ENCODE results near the gene FAM13A. TPM values are rescaled to one million over a fixed set of nuclear protein-coding genes. Genes with fewer than 3 reads are reported as not detected.
A peak's percentile ranks its signal among the peaks of the same experiment; 100 is the strongest.
"Not testable (repeated sequence)": the region's sequence is repeated elsewhere in the genome, so short reads cannot be mapped to it uniquely, and the experiment has no call there.

FAM13A gene
- total and polyA plus RNA-seq, 4 donors = 31.0 to 41.4 (median 35.8) TPM

DNA sequence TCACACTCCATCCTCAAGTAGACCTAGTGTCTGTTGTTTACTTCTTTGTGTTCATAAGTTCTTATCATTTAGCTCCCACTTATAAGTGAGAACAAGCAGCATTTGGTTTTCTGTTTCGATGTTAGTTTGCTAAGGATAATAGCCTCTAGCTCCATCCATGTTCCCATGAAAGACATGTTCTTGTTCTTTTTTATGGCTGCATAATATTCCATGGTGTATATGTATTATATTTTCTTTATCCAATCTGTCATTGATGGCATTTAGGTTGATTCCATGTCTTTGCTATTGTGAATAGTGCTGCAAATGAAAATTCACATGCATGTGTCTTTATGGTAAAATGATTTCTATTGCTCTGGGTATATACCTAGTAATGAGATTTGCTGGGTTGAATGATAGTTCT lies 51.9 kb downstream of the FAM13A start:
- not testable (repeated sequence) for DNase-seq (ENCODE audit: low read depth in 4 of 6, low spot score in 6 of 6); H3K9me3 ChIP-seq (ENCODE audit: control insufficient read depth, insufficient read depth, low read length); H3K4me3 ChIP-seq (ENCODE audit: low read depth, low read length); H3K4me1 ChIP-seq (ENCODE audit: control insufficient read depth, insufficient read depth, low read length); H3K27me3 ChIP-seq (ENCODE audit: control insufficient read depth, insufficient read depth, low read length); H3K27ac ChIP-seq (ENCODE audit: low read depth, low read length); H3K36me3 ChIP-seq (ENCODE audit: control insufficient read depth, insufficient read depth, low read length)
- no CpG with 5 or more reads among the region's 1 CpG for WGBS (ENCODE audit: insufficient coverage)

DNA sequence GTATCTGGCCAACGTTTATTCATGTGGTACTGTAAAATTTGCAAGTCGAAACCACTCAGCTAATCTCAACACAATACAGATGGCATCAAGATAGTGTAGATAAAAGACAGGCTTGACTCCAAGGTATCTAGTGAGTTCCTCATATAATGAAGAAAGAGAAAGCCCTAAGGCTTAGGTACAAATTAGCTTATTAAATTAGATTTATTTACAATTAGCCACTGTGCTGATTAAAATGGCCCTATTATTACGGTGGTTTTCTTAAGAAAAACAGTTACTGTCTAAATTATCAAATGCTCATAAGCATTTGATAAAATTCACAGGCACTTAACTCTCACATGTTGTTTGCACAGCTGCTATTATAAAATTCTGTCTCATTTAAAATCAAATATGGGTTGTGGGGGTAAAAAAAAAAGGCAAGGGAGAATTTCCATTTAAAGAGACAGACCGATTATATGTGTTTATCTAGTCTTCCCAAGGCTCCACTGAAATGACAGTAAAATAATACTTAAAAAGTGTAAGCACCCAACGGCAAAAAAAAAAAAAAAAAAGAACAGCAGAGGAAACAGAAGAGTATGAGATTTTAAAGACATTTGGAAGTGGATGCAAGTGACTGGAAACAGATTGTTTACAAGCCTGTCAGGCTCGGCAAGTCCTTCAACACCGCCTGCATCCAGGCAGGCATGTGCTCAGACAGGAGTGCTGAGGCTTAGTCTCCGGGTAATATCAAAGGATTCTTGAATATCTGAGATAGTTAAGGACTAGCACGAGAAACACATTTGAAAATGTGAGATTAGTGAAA lies 55.1 kb downstream of the FAM13A start:
- peak in 2 of 6 donors; percentile 71 to 84 for DNase-seq (ENCODE audit: low read depth in 4 of 6, low spot score in 6 of 6)
- 43% methylated on average over 1 of the region's 9 CpGs for WGBS (ENCODE audit: insufficient coverage)
- no peak overlapping the region for H3K27ac ChIP-seq (ENCODE audit: low read depth, low read length)

DNA sequence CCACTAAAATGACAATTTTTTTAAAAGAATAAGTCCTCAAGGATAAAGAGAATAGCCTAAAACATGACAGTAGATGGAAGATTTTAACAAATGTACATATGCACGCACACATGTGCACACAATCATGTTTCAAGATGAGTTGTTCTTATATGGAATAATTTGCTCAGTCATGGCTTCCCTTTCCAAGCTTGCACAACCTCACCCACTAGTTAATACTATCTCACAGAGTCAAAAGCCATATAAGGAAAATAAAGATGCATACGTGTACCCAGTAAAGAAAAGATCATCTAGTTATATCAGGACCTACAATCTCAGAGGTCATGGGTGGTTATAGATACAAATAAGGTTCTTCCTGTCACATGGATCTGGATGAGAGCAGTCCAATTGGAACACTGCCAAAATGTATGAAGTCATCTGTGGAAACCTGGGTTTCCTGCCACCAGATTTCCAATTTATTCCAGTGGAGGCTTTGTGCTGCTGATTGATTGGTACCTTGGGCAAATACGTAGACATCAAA lies 56.1 kb downstream of the FAM13A start:
- H3K9me3 ChIP-seq (ENCODE audit: control insufficient read depth, insufficient read depth, low read length) = no peaks in the 10 kb centered on the region
- no peak overlapping the region for H3K4me3 ChIP-seq (ENCODE audit: low read depth, low read length)
- DNase-seq (ENCODE audit: low read depth in 4 of 6, low spot score in 6 of 6) = peak in 2 of 6 donors; percentile 27 to 76
- no peaks in the 10 kb centered on the region for H3K4me1 ChIP-seq (ENCODE audit: control insufficient read depth, insufficient read depth, low read length)
- no peaks in the 10 kb centered on the region for H3K27me3 ChIP-seq (ENCODE audit: control insufficient read depth, insufficient read depth, low read length)
- no CpG with 5 or more reads among the region's 3 CpGs for WGBS (ENCODE audit: insufficient coverage)
- H3K27ac ChIP-seq (ENCODE audit: low read depth, low read length) = no peak overlapping the region
- H3K36me3 ChIP-seq (ENCODE audit: control insufficient read depth, insufficient read depth, low read length) = no peaks in the 10 kb centered on the region

More for the DNA sequence above, 55.1 kb downstream of the FAM13A start:
- H3K4me1 ChIP-seq (ENCODE audit: control insufficient read depth, insufficient read depth, low read length) = no peaks in the 10 kb centered on the region
- H3K36me3 ChIP-seq (ENCODE audit: control insufficient read depth, insufficient read depth, low read length) = no peaks in the 10 kb centered on the region
- H3K9me3 ChIP-seq (ENCODE audit: control insufficient read depth, insufficient read depth, low read length) = no peaks in the 10 kb centered on the region
- H3K27me3 ChIP-seq (ENCODE audit: control insufficient read depth, insufficient read depth, low read length) = no peaks in the 10 kb centered on the region
- H3K4me3 ChIP-seq (ENCODE audit: low read depth, low read length) = no peak overlapping the region

DNA sequence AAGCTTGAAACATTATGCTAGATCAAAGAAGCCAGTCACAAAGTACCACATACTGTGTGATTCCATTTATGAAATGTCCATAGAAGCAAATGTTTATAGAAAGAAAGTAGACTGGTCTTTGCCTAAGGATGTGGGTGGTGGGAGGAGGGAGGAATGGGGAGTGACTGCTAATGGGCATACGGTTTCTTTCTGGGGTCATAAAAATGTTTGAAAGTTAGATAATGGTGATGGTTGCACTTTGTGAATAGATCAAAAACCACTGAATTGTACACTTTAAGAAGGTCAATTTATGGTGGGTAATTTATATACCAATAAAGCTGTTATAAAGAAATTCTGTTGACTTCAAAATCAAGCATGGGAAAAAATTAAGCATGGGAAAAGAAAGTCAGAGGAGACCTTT lies 56.6 kb downstream of the FAM13A start:
- WGBS (ENCODE audit: insufficient coverage) = no CpG with 5 or more reads among the region's 1 CpG
- H3K9me3 ChIP-seq (ENCODE audit: control insufficient read depth, insufficient read depth, low read length) = no peaks in the 10 kb centered on the region
- DNase-seq (ENCODE audit: low read depth in 4 of 6, low spot score in 6 of 6) = no peak

DNA sequence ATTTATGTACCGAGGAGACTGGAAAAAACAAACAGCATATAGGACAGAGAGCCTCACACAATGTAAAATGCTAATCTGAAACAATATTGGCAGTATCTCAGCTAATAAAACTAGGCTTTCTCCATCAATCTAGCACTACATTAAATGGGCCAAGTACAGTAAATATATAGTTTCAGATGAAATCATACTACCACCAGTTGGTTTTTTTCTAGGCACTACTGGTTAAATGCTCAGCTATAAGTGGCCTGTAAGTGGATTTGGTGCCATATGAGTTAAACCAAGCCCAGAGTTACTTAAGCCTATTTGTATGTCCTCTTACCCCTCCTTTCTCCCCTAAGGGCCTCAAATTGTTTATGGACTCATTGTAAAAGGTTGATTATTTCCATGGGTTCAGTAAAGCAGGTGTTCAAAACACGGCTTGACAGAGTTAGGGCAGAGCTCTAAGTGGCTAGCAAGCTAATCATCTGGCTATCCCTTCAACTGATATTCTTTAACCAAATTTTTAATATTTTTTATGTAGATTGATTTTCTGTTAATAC lies 57.5 kb downstream of the FAM13A start:
- Histone ChIP-seq H3K4me3 (ENCODE audit: low read depth, low read length) (no peak overlapping the region), H3K9me3 (ENCODE audit: control insufficient read depth, insufficient read depth, low read length) (no peaks in the 10 kb centered on the region), H3K27me3 (ENCODE audit: control insufficient read depth, insufficient read depth, low read length) (no peaks in the 10 kb centered on the region), H3K4me1 (ENCODE audit: control insufficient read depth, insufficient read depth, low read length) (no peaks in the 10 kb centered on the region), H3K36me3 (ENCODE audit: control insufficient read depth, insufficient read depth, low read length) (no peaks in the 10 kb centered on the region), H3K27ac (ENCODE audit: low read depth, low read length) (no peak overlapping the region)
- no CpG with 5 or more reads among the region's 2 CpGs for WGBS (ENCODE audit: insufficient coverage)
- DNase-seq (ENCODE audit: low read depth in 4 of 6, low spot score in 6 of 6) = no peak

More for the DNA sequence above, 56.6 kb downstream of the FAM13A start:
- H3K27ac ChIP-seq (ENCODE audit: low read depth, low read length) = no peak overlapping the region
- H3K27me3 ChIP-seq (ENCODE audit: control insufficient read depth, insufficient read depth, low read length) = no peaks in the 10 kb centered on the region
- no peaks in the 10 kb centered on the region for H3K36me3 ChIP-seq (ENCODE audit: control insufficient read depth, insufficient read depth, low read length)
- no peak overlapping the region for H3K4me3 ChIP-seq (ENCODE audit: low read depth, low read length)
- no peaks in the 10 kb centered on the region for H3K4me1 ChIP-seq (ENCODE audit: control insufficient read depth, insufficient read depth, low read length)

DNA sequence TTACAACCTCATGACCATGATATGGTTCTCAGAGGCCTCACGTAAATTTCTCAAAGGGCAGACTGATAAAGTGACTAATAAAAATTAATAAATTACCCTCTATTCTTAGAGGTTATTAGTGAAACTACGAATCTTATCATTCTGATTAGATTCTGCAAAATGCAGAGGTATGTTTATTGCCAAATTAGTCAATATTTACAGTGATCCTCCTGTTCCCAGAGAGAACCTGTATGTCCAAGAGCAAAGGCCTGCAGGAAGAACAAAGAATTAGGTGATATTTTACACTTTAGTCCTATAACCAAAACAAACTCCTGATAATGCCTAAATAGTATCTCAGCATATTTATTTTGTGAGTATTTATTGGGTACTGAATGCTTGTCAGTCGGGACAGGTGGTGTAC lies 58.1 kb downstream of the FAM13A start:
- Histone ChIP-seq H3K27me3 (ENCODE audit: control insufficient read depth, insufficient read depth, low read length) (no peaks in the 10 kb centered on the region), H3K4me3 (ENCODE audit: low read depth, low read length) (no peak overlapping the region), H3K9me3 (ENCODE audit: control insufficient read depth, insufficient read depth, low read length) (no peaks in the 10 kb centered on the region), H3K27ac (ENCODE audit: low read depth, low read length) (no peak overlapping the region), H3K4me1 (ENCODE audit: control insufficient read depth, insufficient read depth, low read length) (no peaks in the 10 kb centered on the region), H3K36me3 (ENCODE audit: control insufficient read depth, insufficient read depth, low read length) (no peaks in the 10 kb centered on the region)
- no peak for DNase-seq (ENCODE audit: low read depth in 4 of 6, low spot score in 6 of 6)
- no CpG with 5 or more reads among the region's 3 CpGs for WGBS (ENCODE audit: insufficient coverage)

DNA sequence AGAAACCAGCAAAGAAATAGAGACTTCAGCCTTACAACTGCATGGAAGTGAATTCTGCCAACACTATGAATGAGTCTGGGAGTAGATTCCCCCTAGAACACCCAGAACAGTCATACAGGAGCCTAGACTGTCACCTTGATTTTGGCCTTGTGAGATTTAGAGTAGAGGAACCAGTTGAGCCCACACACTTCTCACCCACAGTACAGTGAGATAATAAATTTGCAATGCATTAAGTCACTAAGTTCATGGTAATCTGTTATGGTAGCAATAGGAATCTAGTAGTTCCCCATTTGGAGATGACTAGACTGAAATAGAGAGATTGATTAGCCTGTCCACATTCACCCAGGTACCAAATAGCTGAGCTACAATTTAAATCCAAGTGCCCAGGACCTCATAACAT lies 59.0 kb downstream of the FAM13A start:
- Histone ChIP-seq H3K4me3 (ENCODE audit: low read depth, low read length) (no peak overlapping the region), H3K4me1 (ENCODE audit: control insufficient read depth, insufficient read depth, low read length) (no peaks in the 10 kb centered on the region)

DNA sequence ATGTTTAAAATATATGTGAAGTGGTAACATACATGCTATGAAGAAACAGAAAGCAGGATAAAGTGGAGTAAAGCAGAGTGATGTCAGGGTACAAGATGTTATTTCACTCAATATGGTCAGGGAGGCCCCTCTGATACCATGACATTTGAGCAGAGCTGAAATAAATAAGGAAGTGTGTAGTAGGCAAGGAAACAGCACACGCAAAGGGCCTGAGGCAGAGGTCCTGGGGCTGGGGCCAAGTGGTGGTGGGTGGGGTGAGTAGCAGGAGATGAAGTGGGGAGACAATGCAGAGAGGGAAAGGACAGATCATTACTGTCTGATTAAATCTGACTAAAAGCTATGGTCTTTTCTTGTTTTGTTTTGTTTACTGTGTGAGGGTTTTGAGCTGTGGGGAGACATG lies 61.1 kb downstream of the FAM13A start:
- Histone ChIP-seq H3K27me3 (ENCODE audit: control insufficient read depth, insufficient read depth, low read length) (no peaks in the 10 kb centered on the region), H3K36me3 (ENCODE audit: control insufficient read depth, insufficient read depth, low read length) (no peaks in the 10 kb centered on the region), H3K4me3 (ENCODE audit: low read depth, low read length) (no peak overlapping the region), H3K27ac (ENCODE audit: low read depth, low read length) (no peak overlapping the region), H3K9me3 (ENCODE audit: control insufficient read depth, insufficient read depth, low read length) (no peaks in the 10 kb centered on the region), H3K4me1 (ENCODE audit: control insufficient read depth, insufficient read depth, low read length) (no peaks in the 10 kb centered on the region)
- WGBS (ENCODE audit: insufficient coverage) = 91% methylated on average over 1 of the region's 1 CpG
- no peak for DNase-seq (ENCODE audit: low read depth in 4 of 6, low spot score in 6 of 6)

More for the DNA sequence above, 59.0 kb downstream of the FAM13A start:
- Histone ChIP-seq H3K27me3 (ENCODE audit: control insufficient read depth, insufficient read depth, low read length) (no peaks in the 10 kb centered on the region), H3K36me3 (ENCODE audit: control insufficient read depth, insufficient read depth, low read length) (no peaks in the 10 kb centered on the region), H3K9me3 (ENCODE audit: control insufficient read depth, insufficient read depth, low read length) (no peaks in the 10 kb centered on the region), H3K27ac (ENCODE audit: low read depth, low read length) (no peak overlapping the region)
- DNase-seq (ENCODE audit: low read depth in 4 of 6, low spot score in 6 of 6) = no peak

DNA sequence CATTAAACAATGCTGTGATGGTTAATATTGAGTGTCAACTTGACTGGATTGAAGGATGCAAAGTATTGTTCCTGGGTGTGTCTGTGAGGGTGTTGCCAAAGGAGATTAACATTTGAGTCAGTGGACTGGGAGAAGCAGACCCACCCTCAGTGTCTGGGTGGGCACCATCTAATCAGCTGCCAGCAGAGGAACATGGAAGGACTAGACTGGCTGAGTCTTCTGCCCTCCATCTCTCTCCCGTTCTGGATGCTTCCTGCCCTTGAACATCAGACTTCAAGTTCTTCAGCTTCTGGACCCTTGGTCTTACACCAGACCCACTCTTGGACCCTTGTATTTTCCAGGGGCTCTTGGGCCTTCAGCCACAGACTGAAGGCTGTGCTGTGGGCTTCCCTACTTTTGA lies 61.7 kb downstream of the FAM13A start:
- DNase-seq (ENCODE audit: low read depth in 4 of 6, low spot score in 6 of 6); H3K9me3 ChIP-seq (ENCODE audit: control insufficient read depth, insufficient read depth, low read length); H3K4me1 ChIP-seq (ENCODE audit: control insufficient read depth, insufficient read depth, low read length); H3K36me3 ChIP-seq (ENCODE audit: control insufficient read depth, insufficient read depth, low read length); H3K4me3 ChIP-seq (ENCODE audit: low read depth, low read length); H3K27ac ChIP-seq (ENCODE audit: low read depth, low read length); H3K27me3 ChIP-seq (ENCODE audit: control insufficient read depth, insufficient read depth, low read length): not testable (repeated sequence)
- WGBS (ENCODE audit: insufficient coverage) = 100% methylated on average over 1 of the region's 1 CpG

DNA sequence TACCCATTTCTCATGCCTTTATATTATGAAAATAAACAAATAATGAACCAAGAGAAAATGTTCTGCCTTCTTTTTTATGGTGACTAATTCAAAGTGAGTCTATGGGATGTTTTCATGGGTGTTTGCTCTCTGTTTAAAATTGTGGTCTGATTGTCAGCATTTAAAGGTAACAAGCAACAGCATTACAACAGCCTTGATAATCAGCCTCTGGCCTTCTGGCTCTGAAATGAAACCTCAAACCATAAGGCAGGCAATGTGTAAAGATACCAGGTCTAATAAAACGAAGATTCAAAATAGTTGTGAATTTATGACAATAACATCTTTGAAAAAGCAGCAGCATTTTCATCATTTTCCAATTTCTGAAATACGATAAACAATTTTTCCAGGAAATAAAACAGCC lies 63.7 kb downstream of the FAM13A start:
- no peaks in the 10 kb centered on the region for H3K9me3 ChIP-seq (ENCODE audit: control insufficient read depth, insufficient read depth, low read length)
- H3K36me3 ChIP-seq (ENCODE audit: control insufficient read depth, insufficient read depth, low read length) = no peaks in the 10 kb centered on the region
- WGBS (ENCODE audit: insufficient coverage) = no CpG with 5 or more reads among the region's 2 CpGs
- H3K4me1 ChIP-seq (ENCODE audit: control insufficient read depth, insufficient read depth, low read length) = no peaks in the 10 kb centered on the region
- no peak overlapping the region for H3K4me3 ChIP-seq (ENCODE audit: low read depth, low read length)
- DNase-seq (ENCODE audit: low read depth in 4 of 6, low spot score in 6 of 6) = no peak
- no peak overlapping the region for H3K27ac ChIP-seq (ENCODE audit: low read depth, low read length)
- H3K27me3 ChIP-seq (ENCODE audit: control insufficient read depth, insufficient read depth, low read length) = no peaks in the 10 kb centered on the region

Data from spinal cord (tissue), 10 donors.